Naive B cell (primary cell): ENCODE measurements around the gene TIMD4. TPM values are rescaled to one million over a fixed set of nuclear protein-coding genes. Genes with fewer than 3 reads are reported as not detected.
"Not testable (repeated sequence)": the region's sequence is repeated elsewhere in the genome, so short reads cannot be mapped to it uniquely, and the experiment has no call there.

Source experiments
- ATAC-seq, 2 donors: fragments of 150-1000 bp; cut with Tn5 transposase; 2 replicates each; pipeline ENCODE4 v1.10.0; 2021; ENCODE audit warnings: low read depth in 2 of 2, mild to moderate bottlenecking in 2 of 2, moderate library complexity in 2 of 2
- DNase-seq: peaks from one replicate; pipeline ENCODE4 v3.0.0; 2022
- H3K27ac Mint-ChIP-seq, 6 donors: one replicate each; pipeline ENCODE4 v1.8.0; 2020 to 2022; ENCODE audit warnings: mild to moderate bottlenecking in 6 of 6, mixed read lengths in 6 of 6, moderate library complexity in 5 of 6, inconsistent platforms in 2 of 6
- H3K27me3 Mint-ChIP-seq, 3 donors: one replicate each; pipeline ENCODE4 v1.8.0; 2021 to 2022; ENCODE audit warnings: mixed read lengths in 3 of 3, mild to moderate bottlenecking in 1 of 3
- H3K36me3 Mint-ChIP-seq, 2 donors: one replicate each; pipeline ENCODE4 v1.8.0; 2020 to 2022; ENCODE audit warnings: mixed read lengths in 2 of 2, inconsistent platforms in 1 of 2, mild to moderate bottlenecking in 1 of 2
- H3K4me1 Mint-ChIP-seq, 3 donors: one replicate each; pipeline ENCODE4 v1.8.0; 2020 to 2022; ENCODE audit warnings: mixed read lengths in 3 of 3, inconsistent platforms in 1 of 3, mild to moderate bottlenecking in 1 of 3, moderate library complexity in 1 of 3
- H3K4me3 Mint-ChIP-seq, 8 donors: one replicate each; pipeline ENCODE4 v1.8.0; 2020 to 2022; ENCODE audit warnings: mild to moderate bottlenecking in 8 of 8, mixed read lengths in 8 of 8, moderate library complexity in 8 of 8, inconsistent platforms in 2 of 8
- H3K9me3 Mint-ChIP-seq, 7 donors: one replicate each; pipeline ENCODE4 v1.8.0; 2020 to 2022; ENCODE audit warnings: mixed read lengths in 7 of 7, mild to moderate bottlenecking in 5 of 7, inconsistent platforms in 2 of 7, moderate library complexity in 1 of 7
- polyA plus RNA-seq, 6 donors: library from polyadenylated mRNA; unstranded; fragments of 300-500 nt; fragmentation: Illumina TruSeq; gene quantifications; one replicate each; pipeline ENCODE4 v1.2.3, GENCODE V29; 2021; ENCODE audit warnings: low read depth in 6 of 6

Gene TIMD4
- polyA plus RNA-seq, 6 donors from 2014 or later, result not detected

DNA sequence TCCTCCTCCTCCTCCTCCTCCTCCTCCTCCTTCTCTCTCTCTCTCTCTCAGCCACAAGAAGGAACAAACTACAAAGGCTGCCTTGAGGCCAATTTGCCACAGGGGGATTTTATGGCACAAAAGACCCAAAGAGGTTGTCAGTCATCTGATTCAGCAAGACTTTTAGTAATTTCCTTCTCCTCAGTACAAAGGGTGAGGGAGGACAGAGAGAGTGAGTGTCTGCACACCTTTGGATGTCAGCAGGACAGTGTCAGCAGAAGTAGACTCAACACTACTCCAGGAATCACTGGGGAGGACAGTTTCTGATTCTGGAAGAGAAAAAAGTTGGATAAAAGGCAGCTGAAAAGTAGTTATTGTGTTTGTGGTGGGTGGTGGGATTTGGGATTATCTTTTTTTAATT lies 13.6 kb downstream of the TIMD4 start:
- Mint-ChIP-seq H3K27me3 (peaks cover 31 to 55% (median 32%) of the 10 kb centered on the region in 3 donors), H3K27ac (no peak overlapping the region), H3K4me1 (no peaks in the 10 kb centered on the region), H3K9me3 (no peaks in the 10 kb centered on the region), H3K36me3 (no peaks in the 10 kb centered on the region), H3K4me3 (no peak overlapping the region)
- DNase-seq (no peak), ATAC-seq (no peak)

DNA sequence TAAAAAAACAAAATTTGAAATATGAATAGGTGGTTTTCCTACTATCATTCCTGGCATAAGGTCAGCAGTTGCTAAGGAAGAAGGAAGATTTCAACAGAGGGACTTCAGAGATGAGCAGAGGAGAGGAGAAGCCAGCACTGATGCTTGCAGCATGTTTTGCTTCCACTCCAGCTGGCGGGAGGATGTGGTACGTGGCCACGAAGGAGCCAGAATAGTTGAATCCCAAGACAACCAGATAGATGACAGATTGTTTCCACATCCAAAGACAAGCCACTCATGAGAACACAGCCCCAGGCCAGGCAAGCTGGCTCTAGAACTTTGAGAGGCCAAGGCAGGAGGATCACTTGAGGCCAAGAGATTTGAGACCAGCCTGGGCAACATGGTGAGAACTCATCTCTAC lies 15.1 kb downstream of the TIMD4 start:
- Mint-ChIP-seq H3K36me3 (no peaks in the 10 kb centered on the region), H3K27me3 (peaks cover 22 to 55% (median 27%) of the 10 kb centered on the region in 3 donors), H3K4me3 (no peak overlapping the region), H3K4me1 (no peaks in the 10 kb centered on the region), H3K9me3 (no peaks in the 10 kb centered on the region), H3K27ac (peak overlapping the region in 2 of 6 donors; percentile 8 to 35)
- no peak for ATAC-seq
- no peak for DNase-seq

GRCh38 chr5:156942064-156942463 lies 21.0 kb downstream of the TIMD4 start:
- peaks cover 6 to 16% (median 9%) of the 10 kb centered on the region in 3 donors for H3K4me1 Mint-ChIP-seq
- DNase-seq (no peak), ATAC-seq (no peak)
- H3K27me3 Mint-ChIP-seq, result peaks cover 6 to 37% (median 16%) of the 10 kb centered on the region in 3 donors
- H3K36me3 Mint-ChIP-seq, result no peaks in the 10 kb centered on the region
- peak overlapping the region in 4 of 6 donors; percentile 9 to 65 (median 21) for H3K27ac Mint-ChIP-seq
- peak overlapping the region in 1 of 8 donors; percentile 67 for H3K4me3 Mint-ChIP-seq
- peaks cover 0 to 5% (median 4%) of the 10 kb centered on the region in 7 donors for H3K9me3 Mint-ChIP-seq

GRCh38 chr5:156940462-156940861 lies 22.6 kb downstream of the TIMD4 start:
- H3K36me3 Mint-ChIP-seq, H3K9me3 Mint-ChIP-seq, H3K27ac Mint-ChIP-seq, DNase-seq, H3K4me3 Mint-ChIP-seq, ATAC-seq: not testable (repeated sequence)
- Mint-ChIP-seq H3K27me3 (peaks cover 6 to 28% (median 9%) of the 10 kb centered on the region in 3 donors), H3K4me1 (peaks cover 6 to 18% (median 9%) of the 10 kb centered on the region in 3 donors)

- Mint-ChIP-seq H3K27me3 (peaks cover 6 to 19% (median 9%) of the 10 kb centered on the region in 3 donors), H3K9me3 (peaks cover 0 to 5% (median 4%) of the 10 kb centered on the region in 7 donors), H3K27ac (peak overlapping the region in 1 of 6 donors; percentile 67), H3K36me3 (no peaks in the 10 kb centered on the region), H3K4me1 (peaks cover 2 to 11% (median 3%) of the 10 kb centered on the region in 3 donors), H3K4me3 (no peak overlapping the region)
- ATAC-seq (no peak), DNase-seq (no peak)
Observed at GRCh38 chr5:156936972-156937371, 26.1 kb downstream of the TIMD4 start.

DNA sequence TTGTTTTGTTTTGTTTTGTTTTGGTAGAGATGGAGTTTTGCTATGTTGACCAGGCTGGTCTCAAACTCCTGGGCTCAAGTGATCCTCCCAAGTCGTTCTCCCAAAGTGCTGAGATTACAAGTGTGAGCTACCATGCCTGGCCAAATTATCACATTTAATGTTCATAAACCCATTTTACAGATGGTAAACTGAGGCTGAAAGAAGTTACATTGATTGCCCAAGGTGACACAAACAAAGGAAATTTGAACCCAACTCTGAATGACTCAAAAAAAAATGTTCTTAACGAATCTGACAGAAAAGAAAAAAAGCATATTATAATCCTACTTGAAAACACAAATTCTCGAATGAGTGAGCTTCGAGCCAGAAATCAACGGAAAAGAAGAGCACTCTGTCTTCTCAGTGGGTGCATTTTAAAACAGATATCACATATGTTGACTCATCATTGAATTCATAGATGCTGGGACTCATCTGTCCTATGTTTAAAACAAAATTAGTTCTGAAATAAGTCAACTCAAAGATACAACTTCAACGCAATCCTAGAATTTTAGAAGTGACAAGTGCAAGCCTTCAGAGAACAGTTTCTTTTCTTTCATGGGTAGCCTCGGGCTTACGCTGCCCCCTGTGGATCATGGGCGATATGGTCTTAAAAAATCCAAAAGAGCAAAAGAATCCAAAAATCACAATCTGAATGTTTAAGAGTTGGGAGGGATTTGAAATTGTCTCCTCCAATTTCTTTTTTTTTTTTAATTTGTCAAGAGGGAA lies 28.4 kb downstream of the TIMD4 start:
- ATAC-seq, result no peak
- Mint-ChIP-seq H3K4me3 (no peak overlapping the region), H3K27me3 (peaks cover 3 to 16% (median 5%) of the 10 kb centered on the region in 3 donors), H3K27ac (no peak overlapping the region), H3K36me3 (no peaks in the 10 kb centered on the region), H3K9me3 (peaks cover 0 to 7% (median 2%) of the 10 kb centered on the region in 7 donors), H3K4me1 (peaks cover 0 to 7% (median 0%) of the 10 kb centered on the region in 3 donors)
- DNase-seq, result peak; percentile 25

GRCh38 chr5:156929366-156929948 lies 33.6 kb downstream of the TIMD4 start:
- Mint-ChIP-seq H3K9me3 (peaks cover 0 to 5% (median 0%) of the 10 kb centered on the region in 7 donors), H3K36me3 (peaks cover 0 to 6% of the 10 kb centered on the region in 2 donors), H3K27ac (peak overlapping the region in 1 of 6 donors; percentile 43), H3K27me3 (peaks cover 0 to 18% (median 9%) of the 10 kb centered on the region in 3 donors), H3K4me1 (no peaks in the 10 kb centered on the region), H3K4me3 (no peak overlapping the region)
- DNase-seq (no peak), ATAC-seq (no peak)

- Mint-ChIP-seq H3K4me1 (peaks cover 0 to 2% (median under 1%) of the 10 kb centered on the region in 3 donors), H3K4me3 (no peak overlapping the region), H3K27me3 (peaks cover 0 to 18% (median 9%) of the 10 kb centered on the region in 3 donors), H3K9me3 (peaks cover 0 to 5% (median 0%) of the 10 kb centered on the region in 7 donors), H3K27ac (peak overlapping the region in 1 of 6 donors; percentile 15), H3K36me3 (peaks cover 0 to 6% of the 10 kb centered on the region in 2 donors)
- DNase-seq, result no peak
- ATAC-seq, result no peak
Observed at GRCh38 chr5:156927545-156927944, 35.5 kb downstream of the TIMD4 start.

GRCh38 chr5:156925767-156926166 lies 37.3 kb downstream of the TIMD4 start:
- not testable (repeated sequence) for H3K27ac Mint-ChIP-seq
- H3K4me1 Mint-ChIP-seq, result peaks cover 0 to 11% (median 10%) of the 10 kb centered on the region in 3 donors

DNA sequence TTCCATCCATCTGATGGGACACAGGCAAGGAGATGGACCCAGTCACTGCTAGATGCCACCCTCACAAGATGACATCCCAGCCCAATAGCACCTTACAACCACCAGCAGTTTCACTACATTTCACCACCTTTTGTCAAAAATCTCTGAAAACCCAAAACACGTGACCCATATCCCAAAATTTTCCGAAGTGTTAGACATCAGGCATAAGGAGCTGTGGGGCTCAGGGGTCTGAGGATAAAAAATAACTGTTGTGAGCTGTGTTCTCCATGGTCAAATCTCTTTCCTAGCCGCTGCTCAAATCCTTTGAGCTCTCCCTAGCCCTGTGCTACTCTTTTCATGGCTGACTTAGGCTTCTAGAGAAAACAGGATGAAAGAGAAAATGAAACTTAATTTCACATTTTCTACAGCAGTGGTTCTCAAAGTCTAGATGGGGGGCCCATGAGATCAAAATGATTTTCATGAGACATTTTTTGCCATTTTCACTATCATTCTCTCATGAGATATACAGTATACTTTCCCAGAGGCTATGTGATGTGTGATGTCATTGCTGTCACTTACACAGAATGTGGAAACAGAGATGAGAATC lies 40.7 kb downstream of the TIMD4 start:
- DNase-seq (no peak), ATAC-seq (no peak)
- H3K27me3 Mint-ChIP-seq, result peaks cover 0 to 7% (median 5%) of the 10 kb centered on the region in 3 donors
- peak overlapping the region in 2 of 6 donors; percentile 28 to 80 for H3K27ac Mint-ChIP-seq
- peaks cover 0 to under 1% (median 0%) of the 10 kb centered on the region in 7 donors for H3K9me3 Mint-ChIP-seq
- peaks cover 0 to 3% of the 10 kb centered on the region in 2 donors for H3K36me3 Mint-ChIP-seq
- no peak overlapping the region for H3K4me3 Mint-ChIP-seq
- peaks cover 10 to 31% (median 10%) of the 10 kb centered on the region in 3 donors for H3K4me1 Mint-ChIP-seq

More at GRCh38 chr5:156925767-156926166, 37.3 kb downstream of the TIMD4 start:
- H3K9me3 Mint-ChIP-seq, H3K36me3 Mint-ChIP-seq, DNase-seq, ATAC-seq, H3K4me3 Mint-ChIP-seq: not testable (repeated sequence)
- H3K27me3 Mint-ChIP-seq, result peaks cover 0 to 18% (median 9%) of the 10 kb centered on the region in 3 donors

DNA sequence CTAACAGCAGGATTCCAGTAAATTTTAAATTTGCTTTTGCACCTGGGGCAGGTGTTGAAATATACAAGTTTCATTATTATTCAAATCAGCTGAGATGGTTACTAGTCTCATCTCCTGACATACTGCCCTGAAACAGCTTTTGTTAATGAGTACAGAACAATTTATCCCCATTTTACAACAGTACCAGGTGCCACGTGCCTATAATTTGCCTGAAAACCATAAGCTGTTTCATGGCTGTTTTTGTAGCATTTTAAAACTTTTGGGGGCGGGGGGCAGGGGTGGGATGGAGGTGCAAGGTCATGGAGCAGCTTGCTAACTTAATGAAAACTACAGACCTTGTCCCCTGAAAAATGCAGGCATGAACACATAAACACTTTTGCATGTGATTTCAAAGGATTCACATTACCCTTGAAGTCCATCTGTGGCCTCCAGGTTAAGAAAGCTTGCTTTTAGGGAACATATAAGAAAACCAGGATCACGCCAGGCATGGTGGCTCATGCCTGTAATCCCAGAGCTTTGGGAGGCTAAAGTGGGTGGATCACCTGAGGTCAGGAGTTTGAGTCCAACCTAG lies 42.1 kb downstream of the TIMD4 start:
- peaks cover 11 to 35% (median 12%) of the 10 kb centered on the region in 3 donors for H3K4me1 Mint-ChIP-seq
- H3K36me3 Mint-ChIP-seq, result no peaks in the 10 kb centered on the region
- DNase-seq (no peak), ATAC-seq (no peak)
- no peak overlapping the region for H3K4me3 Mint-ChIP-seq
- no peaks in the 10 kb centered on the region for H3K27me3 Mint-ChIP-seq
- no peak overlapping the region for H3K27ac Mint-ChIP-seq
- H3K9me3 Mint-ChIP-seq, result no peaks in the 10 kb centered on the region

DNA sequence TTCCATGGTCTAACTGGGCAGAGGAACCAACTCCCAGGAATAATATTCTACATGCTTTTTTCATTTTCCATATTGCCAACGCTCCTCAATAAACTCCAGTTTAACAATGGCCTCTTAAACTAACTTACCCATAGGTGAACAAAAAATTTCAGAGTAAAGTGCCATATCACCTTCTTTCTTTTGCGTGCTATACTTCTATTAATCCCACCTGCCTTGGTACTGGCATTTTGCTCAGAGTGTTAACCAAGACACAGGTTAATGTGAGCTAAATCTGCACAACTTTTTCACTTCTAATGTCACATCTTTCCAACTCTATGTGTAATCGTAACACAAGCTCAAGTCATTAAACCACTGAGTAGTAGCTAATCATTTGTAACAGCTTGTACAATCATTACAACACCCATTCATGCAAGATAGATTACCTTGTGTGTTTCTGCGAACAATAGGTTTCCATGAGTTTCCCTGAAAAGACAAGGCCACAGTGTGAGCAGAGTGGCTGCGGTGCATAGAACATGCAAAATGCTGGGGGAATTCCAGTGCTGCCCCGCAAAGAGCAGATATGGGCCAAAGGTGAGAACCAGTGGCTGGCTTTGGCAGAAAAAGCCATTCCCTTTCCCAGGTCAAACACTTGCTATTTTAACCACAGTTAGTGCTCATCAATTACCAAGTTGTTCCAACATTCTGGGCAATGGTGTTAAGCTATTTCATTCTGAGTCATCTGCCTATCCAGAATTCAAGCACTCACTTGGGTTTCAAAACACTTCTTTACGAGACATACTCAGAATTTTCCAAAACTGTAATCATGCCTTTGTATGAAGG lies 42.8 kb downstream of the TIMD4 start:
- Mint-ChIP-seq H3K4me3 (no peak overlapping the region), H3K9me3 (no peaks in the 10 kb centered on the region), H3K36me3 (no peaks in the 10 kb centered on the region), H3K27ac (peak overlapping the region in 2 of 6 donors; percentile 27 to 34), H3K27me3 (no peaks in the 10 kb centered on the region), H3K4me1 (peaks cover 13 to 38% (median 15%) of the 10 kb centered on the region in 3 donors)
- ATAC-seq (no peak), DNase-seq (no peak)
